HG02840 (cell line): Measurements from ENCODE around the gene BABAM2.
"Not testable (repeated sequence)": the region's sequence is repeated elsewhere in the genome, so short reads cannot be mapped to it uniquely, and the experiment has no call there.

Experiments used
- ATAC-seq: cut with Tn5 transposase; IDR thresholded peaks from one replicate; pipeline ENCODE4 v1.9.1; 2021; ENCODE audit warnings: mild to moderate bottlenecking, moderate library complexity, moderate number of reproducible peaks; ENCODE audit not compliant: unreplicated experiment, low FRiP score

The BABAM2 gene

DNA sequence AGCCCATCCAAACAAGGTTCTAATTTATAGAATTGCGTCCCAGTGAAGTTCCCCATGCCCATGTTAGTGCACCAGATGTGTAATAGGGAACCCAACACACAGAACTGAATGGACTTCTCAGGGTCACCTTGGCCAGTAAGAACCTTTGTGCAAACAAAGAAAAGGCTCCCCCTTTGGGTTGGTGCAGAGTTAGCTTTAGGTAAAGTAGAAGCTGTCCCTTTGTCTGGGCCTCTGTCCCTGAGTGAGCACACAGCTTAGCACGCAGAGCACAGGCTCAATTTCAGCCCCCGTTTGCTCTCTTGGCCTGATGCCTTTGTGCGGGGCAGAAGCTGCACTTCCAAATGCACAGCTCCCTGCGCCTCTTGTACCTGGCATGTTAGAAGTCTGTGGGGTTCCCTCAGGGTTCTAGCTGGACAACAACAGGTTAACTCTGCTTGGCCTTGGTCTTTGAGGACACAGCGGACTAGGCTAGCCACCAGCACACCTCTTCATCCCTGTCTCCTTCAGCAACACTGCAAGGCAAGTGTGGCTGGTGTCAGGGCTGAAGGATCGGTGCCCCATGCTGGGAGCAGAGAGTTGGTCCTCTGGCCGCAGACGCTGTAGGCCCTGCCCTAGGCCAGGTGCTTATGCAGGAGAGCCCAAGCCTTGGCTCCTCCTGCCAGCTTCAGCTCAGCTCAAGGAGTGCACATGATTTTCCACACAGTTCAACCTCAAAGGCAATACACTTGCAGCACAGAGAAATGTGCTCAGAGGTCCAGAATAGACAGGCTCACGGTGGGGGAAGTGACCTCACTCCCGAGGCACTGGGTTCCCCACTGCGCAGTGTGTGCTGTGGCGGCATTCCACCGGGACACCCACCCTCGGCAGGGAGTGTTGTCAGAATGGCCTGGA is 428.8 kb downstream of the BABAM2 start:
- no peak for ATAC-seq

- ATAC-seq = no peak
These were observed 429.5 kb downstream of the BABAM2 start for GRCh38 chr2:28320009-28320365.

DNA sequence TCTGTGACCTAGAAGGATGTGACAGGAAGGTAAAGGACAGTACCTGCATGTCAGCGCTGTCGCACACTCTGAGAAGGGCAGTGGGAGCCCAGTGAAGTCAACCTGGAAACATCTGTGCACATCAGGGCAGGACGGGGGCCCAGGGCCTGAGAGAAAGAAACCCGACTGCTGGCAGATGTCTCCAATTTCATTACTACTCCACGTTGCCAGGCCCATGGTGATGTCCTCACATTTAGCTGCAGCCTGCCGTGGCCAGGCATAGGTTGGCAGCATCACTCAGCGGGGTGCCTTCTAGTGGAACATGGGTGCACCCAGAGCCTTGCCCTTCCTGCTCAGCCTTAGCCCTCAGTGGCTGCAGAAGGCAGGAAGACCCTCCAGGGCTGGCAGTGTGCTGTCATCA is 429.8 kb downstream of the BABAM2 start:
- ATAC-seq = no peak

- ATAC-seq = no peak
These were observed 430.9 kb downstream of the BABAM2 start for GRCh38 chr2:28321426-28321825.

GRCh38 chr2:28322051-28322450 is 431.5 kb downstream of the BABAM2 start:
- no peak for ATAC-seq

GRCh38 chr2:28322456-28322855 is 431.9 kb downstream of the BABAM2 start:
- ATAC-seq = no peak

DNA sequence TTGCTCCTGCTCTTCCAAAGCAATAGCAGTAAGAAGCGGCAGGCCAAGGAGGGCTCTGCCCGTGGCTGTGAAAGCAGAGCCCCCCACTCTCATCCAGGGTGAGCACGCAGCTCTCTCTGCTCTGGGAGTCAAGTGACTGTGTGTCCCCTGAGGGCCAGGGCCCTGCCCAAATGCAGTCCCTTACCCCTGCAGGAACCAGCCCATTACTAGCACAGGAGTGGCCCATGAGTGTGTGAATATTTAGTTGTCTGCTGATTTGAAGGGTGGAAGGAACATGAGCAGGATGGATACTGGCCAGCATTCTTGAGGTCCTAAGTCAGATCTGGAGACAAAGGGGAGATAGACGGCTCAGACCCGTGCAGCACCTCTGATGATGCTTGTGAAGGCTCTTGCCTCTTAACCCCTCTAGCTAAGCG is 432.5 kb downstream of the BABAM2 start:
- ATAC-seq = no peak

DNA sequence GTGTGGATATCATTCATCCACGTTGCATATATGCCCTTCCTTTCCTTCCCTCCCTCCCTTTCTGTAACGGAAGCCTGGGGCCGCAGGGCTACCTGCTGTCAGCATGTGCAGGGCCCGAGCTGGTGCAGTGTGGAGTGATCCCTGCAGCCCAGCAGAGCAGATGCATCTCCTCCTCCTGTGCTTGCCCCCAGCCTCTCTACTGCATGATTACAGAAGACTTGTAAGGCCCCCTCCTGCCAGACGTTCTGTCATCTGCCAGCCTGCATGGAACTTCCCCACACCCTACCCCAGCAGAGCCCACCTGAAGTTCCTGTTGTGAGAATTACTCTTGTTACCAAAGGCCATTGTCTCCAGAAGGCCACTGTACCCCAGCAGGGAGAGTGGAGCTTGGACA is 434.6 kb downstream of the BABAM2 start:
- no peak for ATAC-seq

GRCh38 chr2:28325567-28326468 is 435.3 kb downstream of the BABAM2 start:
- no peak for ATAC-seq

- ATAC-seq = no peak
These were observed 435.9 kb downstream of the BABAM2 start for GRCh38 chr2:28326469-28326805.

GRCh38 chr2:28326881-28327505 is 436.5 kb downstream of the BABAM2 start:
- no peak for ATAC-seq

- no peak for ATAC-seq
These were observed 437.0 kb downstream of the BABAM2 start for GRCh38 chr2:28327581-28327955.

- ATAC-seq = no peak
These were observed 437.7 kb downstream of the BABAM2 start for GRCh38 chr2:28327956-28328922.

DNA sequence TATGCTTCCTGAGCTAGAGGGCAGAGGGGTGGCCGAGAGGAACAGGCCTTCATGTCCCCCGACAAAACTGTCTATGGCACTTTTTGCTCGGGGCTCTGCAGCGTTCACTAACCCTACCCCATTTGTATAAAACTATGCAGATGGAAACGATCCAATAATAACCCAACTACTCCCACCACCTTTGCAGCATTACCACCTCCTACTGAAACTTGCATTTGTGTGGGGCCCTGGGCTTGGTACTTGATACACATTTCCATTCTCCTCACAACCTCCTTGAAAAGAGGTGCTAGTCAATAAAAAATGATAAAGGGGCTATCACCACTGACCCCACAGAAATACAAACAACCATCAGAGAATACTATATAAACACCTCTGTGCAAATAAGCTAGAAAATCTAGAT is 438.7 kb downstream of the BABAM2 start:
- no peak for ATAC-seq

- ATAC-seq = not testable (repeated sequence)
These were observed 440.2 kb downstream of the BABAM2 start for GRCh38 chr2:28330722-28331121.

DNA sequence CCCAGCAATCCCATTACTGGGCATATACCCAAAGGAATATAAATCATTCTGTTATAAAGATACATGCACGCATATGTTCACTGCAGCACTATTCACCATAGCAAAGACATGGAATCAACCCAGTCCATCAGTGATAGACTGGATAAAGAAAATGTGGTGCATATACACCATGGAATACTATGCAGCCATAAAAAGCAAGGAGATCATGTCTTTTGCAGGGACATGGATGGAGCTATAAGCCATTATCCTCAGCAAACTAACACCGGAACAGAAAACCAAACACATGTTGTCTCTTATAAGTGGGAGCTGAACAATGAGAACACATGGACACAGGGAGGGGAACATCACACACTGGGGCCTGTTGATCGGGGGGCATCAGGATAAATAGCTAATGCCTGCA is 441.3 kb downstream of the BABAM2 start:
- ATAC-seq = not testable (repeated sequence)

DNA sequence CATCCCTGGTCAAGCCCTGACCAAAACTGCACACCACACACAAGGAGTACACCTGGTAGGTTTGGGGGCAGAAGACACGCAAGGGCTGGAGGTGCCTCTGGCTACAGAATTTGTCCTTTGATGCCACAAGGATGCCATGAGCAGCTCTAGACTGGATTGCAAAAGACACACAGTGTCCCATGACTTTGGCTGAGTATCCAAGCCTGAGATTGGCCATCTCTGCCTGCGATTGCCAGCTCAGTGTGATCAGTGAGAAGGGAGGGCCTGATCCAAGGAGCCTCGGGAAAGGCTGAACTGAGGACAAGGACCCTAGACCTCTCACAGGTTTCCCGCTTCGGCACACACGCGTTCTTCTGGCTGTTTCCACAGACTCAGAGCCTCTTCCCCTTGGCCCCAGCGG is 442.2 kb downstream of the BABAM2 start:
- no peak for ATAC-seq

DNA sequence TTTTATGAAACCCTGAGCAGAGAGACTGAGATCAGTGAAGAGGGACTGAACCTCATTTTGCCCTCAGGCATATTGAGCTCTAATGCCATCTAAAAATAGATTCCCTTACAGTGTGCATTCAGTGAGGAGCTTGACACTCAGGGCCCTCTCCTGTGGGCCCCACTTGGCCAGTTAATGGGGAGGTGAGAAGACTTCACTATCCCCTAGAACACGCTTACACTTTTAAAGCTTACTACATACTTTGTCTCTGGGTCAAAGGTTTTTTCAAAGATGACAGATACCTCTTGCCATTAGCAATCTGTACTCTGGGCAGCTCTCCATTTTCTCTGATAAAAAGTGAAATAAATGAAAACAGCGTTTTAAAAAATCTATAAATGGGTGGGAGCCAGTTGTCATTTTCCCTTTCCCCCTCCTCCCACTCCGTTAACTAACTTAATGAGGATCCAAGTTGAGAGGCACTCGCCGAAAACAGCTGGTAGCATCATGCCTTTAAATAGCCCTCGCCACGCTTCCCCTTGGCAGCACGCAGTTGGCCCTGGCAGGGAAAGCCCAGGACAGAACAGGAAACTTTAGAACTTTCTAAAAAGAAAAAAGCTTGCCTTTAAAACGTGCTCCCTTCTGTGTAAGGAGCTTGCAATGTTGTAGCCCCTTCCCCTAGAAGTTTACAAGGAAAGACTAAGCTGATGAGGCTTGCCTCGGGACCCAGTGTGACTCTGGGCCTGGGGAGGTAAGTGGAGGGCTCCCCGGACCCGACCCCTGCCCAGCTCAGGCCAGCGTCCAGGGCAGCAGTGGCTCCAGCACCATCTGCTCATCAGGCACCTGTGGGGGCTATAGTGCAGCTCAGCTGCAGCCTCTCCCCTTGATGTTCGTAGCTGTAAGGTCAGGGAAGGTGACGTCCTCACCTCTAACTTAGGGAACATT is 443.3 kb downstream of the BABAM2 start:
- no peak for ATAC-seq

- no peak for ATAC-seq
These were observed 444.0 kb downstream of the BABAM2 start for GRCh38 chr2:28334527-28334894.
